Measurements from ENCODE around the gene COL13A1.

Gene COL13A1

GRCh38 chr10:69957886-69958555 lies 156.3 kb downstream of the COL13A1 start:
- peak; percentile 95 for FAIRE-seq

GRCh38 chr10:69958556-69958902 lies 156.8 kb downstream of the COL13A1 start:
- DNase-seq (ENCODE audit: insufficient read length, low spot score), result no peak
- TF ChIP-seq POU2F2 (IDR thresholded peaks at IDR 0.05; ENCODE audit: low read depth, low read length) (no peak), POLR2AphosphoS5 (IDR thresholded peaks at IDR 0.05; ENCODE audit: low read depth, low read length) (no peak), SPI1 (IDR thresholded peaks at IDR 0.05; ENCODE audit: low read depth, low read length) (no peak), PAX5 (IDR thresholded peaks at IDR 0.05; ENCODE audit: insufficient read depth, low read length, severe bottlenecking) (no peak), POLR2A (IDR thresholded peaks at IDR 0.05; ENCODE audit: low read depth, low read length) (no peak)
- FAIRE-seq, result no peak

More at GRCh38 chr10:69957886-69958555, 156.3 kb downstream of the COL13A1 start:
- TF ChIP-seq POLR2A (IDR thresholded peaks at IDR 0.05; ENCODE audit: low read depth, low read length), result no peak
- TF ChIP-seq POU2F2 (IDR thresholded peaks at IDR 0.05; ENCODE audit: low read depth, low read length), result no peak
- TF ChIP-seq POLR2AphosphoS5 (IDR thresholded peaks at IDR 0.05; ENCODE audit: low read depth, low read length), result no peak
- no peak for TF ChIP-seq TAF1 (IDR thresholded peaks at IDR 0.05; ENCODE audit: low read depth, low read length)
- TF ChIP-seq SPI1 (IDR thresholded peaks at IDR 0.05; ENCODE audit: low read depth, low read length), result no peak
- no peak for TF ChIP-seq PAX5 (IDR thresholded peaks at IDR 0.05; ENCODE audit: insufficient read depth, low read length, severe bottlenecking)
- peak; percentile 52 for DNase-seq (ENCODE audit: insufficient read length, low spot score)

GRCh38 chr10:69959911-69960310 lies 158.2 kb downstream of the COL13A1 start:
- FAIRE-seq (peak; percentile 28), DNase-seq (ENCODE audit: insufficient read length, low spot score) (no peak)
- TF ChIP-seq PAX5 (IDR thresholded peaks at IDR 0.05; ENCODE audit: insufficient read depth, low read length, severe bottlenecking) (no peak), SPI1 (IDR thresholded peaks at IDR 0.05; ENCODE audit: low read depth, low read length) (peak; percentile 67), TAF1 (IDR thresholded peaks at IDR 0.05; ENCODE audit: low read depth, low read length) (no peak), POLR2A (IDR thresholded peaks at IDR 0.05; ENCODE audit: low read depth, low read length) (no peak)

GRCh38 chr10:69960606-69960987 lies 158.9 kb downstream of the COL13A1 start:
- DNase-seq (ENCODE audit: insufficient read length, low spot score), result no peak
- no peak for FAIRE-seq
- TF ChIP-seq POLR2A (IDR thresholded peaks at IDR 0.05; ENCODE audit: low read depth, low read length) (no peak), PAX5 (IDR thresholded peaks at IDR 0.05; ENCODE audit: insufficient read depth, low read length, severe bottlenecking) (no peak), POLR2AphosphoS5 (IDR thresholded peaks at IDR 0.05; ENCODE audit: low read depth, low read length) (no peak), POU2F2 (IDR thresholded peaks at IDR 0.05; ENCODE audit: low read depth, low read length) (no peak), SPI1 (IDR thresholded peaks at IDR 0.05; ENCODE audit: low read depth, low read length) (no peak), TAF1 (IDR thresholded peaks at IDR 0.05; ENCODE audit: low read depth, low read length) (no peak)

- no peak for FAIRE-seq
- DNase-seq (ENCODE audit: insufficient read length, low spot score), result no peak
- TF ChIP-seq PAX5 (IDR thresholded peaks at IDR 0.05; ENCODE audit: insufficient read depth, low read length, severe bottlenecking), result no peak
- no peak for TF ChIP-seq POLR2AphosphoS5 (IDR thresholded peaks at IDR 0.05; ENCODE audit: low read depth, low read length)
- no peak for TF ChIP-seq POLR2A (IDR thresholded peaks at IDR 0.05; ENCODE audit: low read depth, low read length)
- no peak for TF ChIP-seq POU2F2 (IDR thresholded peaks at IDR 0.05; ENCODE audit: low read depth, low read length)
- no peak for TF ChIP-seq SPI1 (IDR thresholded peaks at IDR 0.05; ENCODE audit: low read depth, low read length)
- TF ChIP-seq TAF1 (IDR thresholded peaks at IDR 0.05; ENCODE audit: low read depth, low read length), result no peak
These were observed 159.5 kb downstream of the COL13A1 start for GRCh38 chr10:69960988-69961880.

GRCh38 chr10:69961881-69962745 lies 160.4 kb downstream of the COL13A1 start:
- no peak for FAIRE-seq
- DNase-seq (ENCODE audit: insufficient read length, low spot score), result no peak
- TF ChIP-seq SPI1 (IDR thresholded peaks at IDR 0.05; ENCODE audit: low read depth, low read length) (no peak), POLR2A (IDR thresholded peaks at IDR 0.05; ENCODE audit: low read depth, low read length) (no peak)

- no peak for TF ChIP-seq TAF1 (IDR thresholded peaks at IDR 0.05; ENCODE audit: low read depth, low read length)
- no peak for TF ChIP-seq SPI1 (IDR thresholded peaks at IDR 0.05; ENCODE audit: low read depth, low read length)
- no peak for TF ChIP-seq POLR2A (IDR thresholded peaks at IDR 0.05; ENCODE audit: low read depth, low read length)
- TF ChIP-seq PAX5 (IDR thresholded peaks at IDR 0.05; ENCODE audit: insufficient read depth, low read length, severe bottlenecking), result no peak
- no peak for FAIRE-seq
- DNase-seq (ENCODE audit: insufficient read length, low spot score), result no peak
These were observed 161.0 kb downstream of the COL13A1 start for GRCh38 chr10:69962746-69963135.

- DNase-seq (ENCODE audit: insufficient read length, low spot score) (no peak), FAIRE-seq (no peak)
- TF ChIP-seq SPI1 (IDR thresholded peaks at IDR 0.05; ENCODE audit: low read depth, low read length) (no peak), POLR2A (IDR thresholded peaks at IDR 0.05; ENCODE audit: low read depth, low read length) (no peak), TAF1 (IDR thresholded peaks at IDR 0.05; ENCODE audit: low read depth, low read length) (no peak), PAX5 (IDR thresholded peaks at IDR 0.05; ENCODE audit: insufficient read depth, low read length, severe bottlenecking) (no peak), POU2F2 (IDR thresholded peaks at IDR 0.05; ENCODE audit: low read depth, low read length) (no peak), POLR2AphosphoS5 (IDR thresholded peaks at IDR 0.05; ENCODE audit: low read depth, low read length) (no peak)
These were observed 161.6 kb downstream of the COL13A1 start for GRCh38 chr10:69963178-69963834.
